ENCODE measurements around the gene IFT122.

GRCh38 chr3:129505341-129505740 lies 65.3 kb downstream of the IFT122 start:
- no peak for TF ChIP-seq CTCF (IDR thresholded peaks at IDR 0.05)
- no peak for TF ChIP-seq POLR2A (IDR thresholded peaks at IDR 0.05)
- no peak for TF ChIP-seq POLR2AphosphoS5 (IDR thresholded peaks at IDR 0.05)
- TF ChIP-seq EP300 (IDR thresholded peaks at IDR 0.05): no peak
